PFSK-1 (cell line): ENCODE results near the gene CLDN4. TPM values are rescaled to one million over a fixed set of nuclear protein-coding genes. Genes with fewer than 3 reads are reported as not detected.

ENCODE experiments used
- FOXP2 ChIP-seq: optimal IDR thresholded peaks from 2 replicates; pipeline ENCODE3; 2011; ENCODE audit warnings: borderline replicate concordance, control low read depth, inconsistent platforms; ENCODE audit not compliant: insufficient read depth; ENCODE audit errors: extremely low read length, extremely low read depth
- POLR2AphosphoS5 ChIP-seq: IDR thresholded peaks from 2 replicates; pipeline ENCODE4 v1.6.1; 2012; ENCODE audit warnings: low read depth, mild to moderate bottlenecking, control low read depth, low read length, moderate library complexity
- REST ChIP-seq, 2 experiments: IDR thresholded peaks; 2 replicates each; pipeline versions ENCODE4 v1.6.1 to v1.8.0; 2011 to 2012; ENCODE audit warnings: low read depth in 2 of 2, low read length in 2 of 2, control low read depth in 1 of 2, inconsistent platforms in 1 of 2, mild to moderate bottlenecking in 1 of 2, moderate library complexity in 1 of 2; ENCODE audit not compliant: insufficient read depth in 1 of 2
- SIN3A ChIP-seq: IDR thresholded peaks from 2 replicates; pipeline ENCODE4 v1.6.1; 2012; ENCODE audit warnings: mild to moderate bottlenecking, low read length, moderate library complexity, borderline replicate concordance; ENCODE audit not compliant: insufficient read depth
- TAF1 ChIP-seq: IDR thresholded peaks from 2 replicates; pipeline ENCODE4 v1.6.1; 2012; ENCODE audit warnings: low read length, control low read depth, borderline replicate concordance; ENCODE audit not compliant: insufficient read depth
- polyA plus RNA-seq: library from polyadenylated mRNA; unstranded; fragments of >200 nt; gene quantifications from one replicate; pipeline ENCODE4 v1.2.1, GENCODE V29; 2012; ENCODE audit warnings: low read depth, missing spikeins; ENCODE audit not compliant: insufficient read length

The CLDN4 gene, protein sequence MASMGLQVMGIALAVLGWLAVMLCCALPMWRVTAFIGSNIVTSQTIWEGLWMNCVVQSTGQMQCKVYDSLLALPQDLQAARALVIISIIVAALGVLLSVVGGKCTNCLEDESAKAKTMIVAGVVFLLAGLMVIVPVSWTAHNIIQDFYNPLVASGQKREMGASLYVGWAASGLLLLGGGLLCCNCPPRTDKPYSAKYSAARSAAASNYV
- polyA plus RNA-seq, result 1.1 TPM

GRCh38 chr7:73830681-73831583 lies at the start of gene CLDN4:
CLDN4 (plus strand) TSS chr7:73830996; CDS start chr7:73831202, 206 bp downstream.
- TF ChIP-seq TAF1 (no peak), POLR2AphosphoS5 (no peak), FOXP2 (no peak), SIN3A (no peak), REST (IDR thresholded peaks at IDR 0.05; ENCODE audit: insufficient read depth in 1 of 2, low read depth in 2 of 2, low read length in 2 of 2) (no peak)

- TF ChIP-seq SIN3A (no peak), REST (IDR thresholded peaks at IDR 0.05; ENCODE audit: insufficient read depth in 1 of 2, low read depth in 2 of 2, low read length in 2 of 2) (no peak), FOXP2 (no peak), POLR2AphosphoS5 (no peak), TAF1 (no peak)
Measured at GRCh38 chr7:73786588-73786987, 44.2 kb upstream of the CLDN4 start.

- TF ChIP-seq POLR2AphosphoS5, result no peak
- TF ChIP-seq REST (IDR thresholded peaks at IDR 0.05; ENCODE audit: insufficient read depth in 1 of 2, low read depth in 2 of 2, low read length in 2 of 2), result no peak
- TF ChIP-seq TAF1, result no peak
- no peak for TF ChIP-seq SIN3A
Measured at GRCh38 chr7:73789051-73789450, 41.7 kb upstream of the CLDN4 start.

DNA sequence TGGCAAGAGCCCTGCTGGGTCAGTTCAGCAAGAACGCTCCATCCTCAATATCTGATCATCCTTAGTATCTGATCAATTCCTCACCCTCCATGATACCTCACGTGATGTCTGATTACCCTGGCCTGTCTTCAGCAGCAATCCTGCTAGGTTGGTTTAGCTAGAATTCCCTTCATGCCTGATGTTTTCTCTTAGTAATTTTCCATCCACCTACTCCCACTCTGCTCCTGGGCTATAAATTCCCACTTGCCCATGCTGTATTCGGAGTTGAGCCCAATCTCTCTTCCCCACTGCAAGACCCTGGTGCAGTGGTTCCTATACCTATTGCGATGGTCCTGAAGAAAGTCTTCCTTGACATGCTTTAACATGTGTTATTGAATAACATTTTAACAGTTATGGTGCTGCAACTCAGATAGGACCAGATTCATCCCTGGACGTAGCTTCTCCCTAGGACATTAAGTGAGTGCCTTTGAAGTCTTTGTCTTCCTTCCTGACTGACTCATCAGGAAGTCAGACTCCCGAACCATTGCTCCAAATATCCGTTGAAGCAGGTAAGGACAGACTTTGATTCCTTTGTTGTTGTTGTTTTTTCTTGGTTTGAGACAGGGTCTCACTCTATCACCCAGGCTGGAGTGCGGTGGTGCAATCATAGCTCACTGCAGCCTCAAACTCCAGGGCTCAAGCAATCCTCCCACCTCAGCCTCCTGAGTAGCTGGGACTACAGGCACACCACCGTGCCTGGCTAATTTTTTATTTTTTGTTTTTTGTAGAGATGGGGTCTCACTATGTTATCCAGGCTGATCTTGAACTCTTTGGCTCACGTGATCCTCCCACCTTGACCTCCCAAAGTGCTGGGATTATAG lies 31.3 kb upstream of the CLDN4 start:
- no peak for TF ChIP-seq TAF1
- no peak for TF ChIP-seq FOXP2
- TF ChIP-seq SIN3A, result no peak
- no peak for TF ChIP-seq REST (IDR thresholded peaks at IDR 0.05; ENCODE audit: insufficient read depth in 1 of 2, low read depth in 2 of 2, low read length in 2 of 2)
- no peak for TF ChIP-seq POLR2AphosphoS5
